ENCODE data around the gene HMGCLL1. TPM values are rescaled to one million over a fixed set of nuclear protein-coding genes. Genes with fewer than 3 reads are reported as not detected.

Gene HMGCLL1
- total RNA-seq, 1 donor from 2014 or later, result 1.2 TPM

DNA sequence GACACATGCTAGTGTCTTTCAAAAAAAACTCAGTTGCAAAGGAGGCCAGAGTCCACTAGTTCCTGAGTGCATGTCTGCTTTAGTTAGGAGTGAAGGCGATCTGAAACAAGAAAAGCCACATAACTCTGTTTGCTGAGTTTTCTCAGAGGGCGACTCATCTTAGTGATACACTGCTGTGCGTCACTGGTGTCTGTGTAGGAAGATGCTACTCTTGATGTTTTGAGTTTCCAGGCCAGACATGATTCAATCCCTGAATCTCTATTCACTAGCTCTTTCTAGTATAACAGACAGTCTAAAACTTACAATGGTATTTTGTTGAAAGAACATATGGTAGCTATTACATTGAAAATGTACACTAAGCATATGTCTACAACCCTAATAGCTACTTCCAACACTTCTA is 190.8 kb downstream of the HMGCLL1 start:
- Mint-ChIP-seq H3K9me3 (ENCODE audit: unreplicated experiment) (no peaks in the 10 kb centered on the region), H3K36me3 (ENCODE audit: low read depth, unreplicated experiment) (no peaks in the 10 kb centered on the region), H3K4me1 (ENCODE audit: unreplicated experiment) (no peaks in the 10 kb centered on the region), H3K27ac (ENCODE audit: unreplicated experiment) (no peak overlapping the region), H3K4me3 (ENCODE audit: unreplicated experiment) (no peak overlapping the region), H3K27me3 (ENCODE audit: unreplicated experiment) (no peaks in the 10 kb centered on the region)
- TF ChIP-seq, protein P1, sequence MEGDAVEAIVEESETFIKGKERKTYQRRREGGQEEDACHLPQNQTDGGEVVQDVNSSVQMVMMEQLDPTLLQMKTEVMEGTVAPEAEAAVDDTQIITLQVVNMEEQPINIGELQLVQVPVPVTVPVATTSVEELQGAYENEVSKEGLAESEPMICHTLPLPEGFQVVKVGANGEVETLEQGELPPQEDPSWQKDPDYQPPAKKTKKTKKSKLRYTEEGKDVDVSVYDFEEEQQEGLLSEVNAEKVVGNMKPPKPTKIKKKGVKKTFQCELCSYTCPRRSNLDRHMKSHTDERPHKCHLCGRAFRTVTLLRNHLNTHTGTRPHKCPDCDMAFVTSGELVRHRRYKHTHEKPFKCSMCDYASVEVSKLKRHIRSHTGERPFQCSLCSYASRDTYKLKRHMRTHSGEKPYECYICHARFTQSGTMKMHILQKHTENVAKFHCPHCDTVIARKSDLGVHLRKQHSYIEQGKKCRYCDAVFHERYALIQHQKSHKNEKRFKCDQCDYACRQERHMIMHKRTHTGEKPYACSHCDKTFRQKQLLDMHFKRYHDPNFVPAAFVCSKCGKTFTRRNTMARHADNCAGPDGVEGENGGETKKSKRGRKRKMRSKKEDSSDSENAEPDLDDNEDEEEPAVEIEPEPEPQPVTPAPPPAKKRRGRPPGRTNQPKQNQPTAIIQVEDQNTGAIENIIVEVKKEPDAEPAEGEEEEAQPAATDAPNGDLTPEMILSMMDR (IDR thresholded peaks at IDR 0.05; ENCODE audit: unreplicated experiment), result no peak
- DNase-seq (ENCODE audit: low spot score), result no peak
